ENCODE measurements around the gene NMRK1.

NMRK1 gene

DNA sequence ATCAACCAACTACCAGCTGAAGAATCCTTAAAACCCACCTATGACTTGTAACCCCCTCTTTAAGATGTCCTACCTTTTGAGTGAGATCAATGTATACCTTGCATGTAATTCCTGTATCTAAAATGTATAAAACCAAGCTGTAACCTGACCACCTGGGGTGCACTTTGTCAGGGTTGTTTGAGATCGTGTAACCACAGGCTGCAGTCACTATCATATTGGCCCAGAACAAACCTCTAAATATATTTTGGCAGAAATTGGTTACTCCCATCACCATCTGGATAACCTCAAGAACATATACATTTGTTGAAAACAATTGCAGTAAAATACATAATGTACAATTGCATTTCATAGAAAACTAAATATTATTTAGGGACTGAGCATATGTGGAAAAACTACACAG lies 68.3 kb downstream of the NMRK1 start:
- FAIRE-seq (no peak), DNase-seq (ENCODE audit: insufficient read length, low spot score) (no peak)
- TF ChIP-seq PAX5 (IDR thresholded peaks at IDR 0.05; ENCODE audit: insufficient read depth, low read length, severe bottlenecking) (no peak), POLR2A (IDR thresholded peaks at IDR 0.05; ENCODE audit: low read depth, low read length) (no peak), SPI1 (IDR thresholded peaks at IDR 0.05; ENCODE audit: low read depth, low read length) (no peak), POLR2AphosphoS5 (IDR thresholded peaks at IDR 0.05; ENCODE audit: low read depth, low read length) (no peak), POU2F2 (IDR thresholded peaks at IDR 0.05; ENCODE audit: low read depth, low read length) (no peak), TAF1 (IDR thresholded peaks at IDR 0.05; ENCODE audit: low read depth, low read length) (no peak)

GRCh38 chr9:75019022-75019421 lies 68.9 kb downstream of the NMRK1 start:
- no peak for TF ChIP-seq POU2F2 (IDR thresholded peaks at IDR 0.05; ENCODE audit: low read depth, low read length)
- no peak for TF ChIP-seq PAX5 (IDR thresholded peaks at IDR 0.05; ENCODE audit: insufficient read depth, low read length, severe bottlenecking)
- no peak for TF ChIP-seq POLR2AphosphoS5 (IDR thresholded peaks at IDR 0.05; ENCODE audit: low read depth, low read length)
- no peak for TF ChIP-seq SPI1 (IDR thresholded peaks at IDR 0.05; ENCODE audit: low read depth, low read length)
- no peak for TF ChIP-seq TAF1 (IDR thresholded peaks at IDR 0.05; ENCODE audit: low read depth, low read length)
- TF ChIP-seq POLR2A (IDR thresholded peaks at IDR 0.05; ENCODE audit: low read depth, low read length) = no peak
- no peak for DNase-seq (ENCODE audit: insufficient read length, low spot score)
- FAIRE-seq = no peak

DNA sequence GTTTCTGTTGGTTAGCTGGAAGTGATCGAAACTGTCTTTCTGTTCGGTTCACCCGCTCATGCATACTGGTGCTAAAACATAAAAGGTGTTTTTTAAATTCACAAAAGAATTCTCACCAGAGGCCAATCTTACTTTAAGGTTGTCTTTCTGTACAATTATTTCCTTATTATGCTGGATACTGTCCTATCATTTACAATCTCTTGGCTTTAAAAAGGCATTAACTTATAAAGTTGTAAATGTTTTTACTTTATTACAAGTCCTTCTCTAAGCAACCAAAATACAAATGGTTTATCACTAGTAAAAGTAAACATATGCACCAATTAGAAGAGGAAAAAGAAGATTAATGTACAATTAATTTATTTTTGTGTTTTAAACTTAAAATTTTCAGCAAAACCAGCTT lies 70.6 kb downstream of the NMRK1 start:
- no peak for FAIRE-seq
- DNase-seq (ENCODE audit: insufficient read length, low spot score) = no peak
- TF ChIP-seq POLR2A (IDR thresholded peaks at IDR 0.05; ENCODE audit: low read depth, low read length) (no peak), SPI1 (IDR thresholded peaks at IDR 0.05; ENCODE audit: low read depth, low read length) (no peak), POU2F2 (IDR thresholded peaks at IDR 0.05; ENCODE audit: low read depth, low read length) (no peak), TAF1 (IDR thresholded peaks at IDR 0.05; ENCODE audit: low read depth, low read length) (no peak), POLR2AphosphoS5 (IDR thresholded peaks at IDR 0.05; ENCODE audit: low read depth, low read length) (no peak), PAX5 (IDR thresholded peaks at IDR 0.05; ENCODE audit: insufficient read depth, low read length, severe bottlenecking) (no peak)

- no peak for DNase-seq (ENCODE audit: insufficient read length, low spot score)
- TF ChIP-seq SPI1 (IDR thresholded peaks at IDR 0.05; ENCODE audit: low read depth, low read length) (no peak), POLR2AphosphoS5 (IDR thresholded peaks at IDR 0.05; ENCODE audit: low read depth, low read length) (no peak), POU2F2 (IDR thresholded peaks at IDR 0.05; ENCODE audit: low read depth, low read length) (no peak), TAF1 (IDR thresholded peaks at IDR 0.05; ENCODE audit: low read depth, low read length) (no peak), PAX5 (IDR thresholded peaks at IDR 0.05; ENCODE audit: insufficient read depth, low read length, severe bottlenecking) (no peak), POLR2A (IDR thresholded peaks at IDR 0.05; ENCODE audit: low read depth, low read length) (no peak)
- no peak for FAIRE-seq
These were observed 74.2 kb downstream of the NMRK1 start for GRCh38 chr9:75013735-75014134.

Data from GM12891 (cell line).